HK-2 (cell line): ENCODE results near the gene NUDT12.

ENCODE experiments used
- DNase-seq: peaks from one replicate; pipeline ENCODE4 v3.0.0-alpha.2; 2018; ENCODE audit not compliant: unreplicated experiment

Gene NUDT12

GRCh38 chr5:103541114-103541513 is 21.5 kb downstream of the NUDT12 start:
- DNase-seq, result no peak

- DNase-seq, result no peak
These were observed 22.9 kb downstream of the NUDT12 start for GRCh38 chr5:103539376-103540330.

GRCh38 chr5:103532086-103532734 is 30.4 kb downstream of the NUDT12 start:
- no peak for DNase-seq

- DNase-seq, result no peak
These were observed 36.2 kb downstream of the NUDT12 start for GRCh38 chr5:103526164-103526915.

- DNase-seq, result no peak
These were observed 37.2 kb downstream of the NUDT12 start for GRCh38 chr5:103525361-103525760.

GRCh38 chr5:103523319-103523718 is 39.3 kb downstream of the NUDT12 start:
- no peak for DNase-seq

GRCh38 chr5:103522586-103522985 is 40.0 kb downstream of the NUDT12 start:
- DNase-seq, result no peak

- no peak for DNase-seq
These were observed 43.0 kb downstream of the NUDT12 start for GRCh38 chr5:103519550-103519949.

GRCh38 chr5:103514371-103514770 is 48.2 kb downstream of the NUDT12 start:
- no peak for DNase-seq

GRCh38 chr5:103513701-103514100 is 48.9 kb downstream of the NUDT12 start:
- no peak for DNase-seq

GRCh38 chr5:103512500-103512899 is 50.1 kb downstream of the NUDT12 start:
- no peak for DNase-seq

GRCh38 chr5:103511554-103511885 is 51.1 kb downstream of the NUDT12 start:
- DNase-seq, result no peak

- no peak for DNase-seq
These were observed 51.6 kb downstream of the NUDT12 start for GRCh38 chr5:103510851-103511553.

- no peak for DNase-seq
These were observed 56.8 kb downstream of the NUDT12 start for GRCh38 chr5:103505581-103506305.

GRCh38 chr5:103503066-103503465 is 59.5 kb downstream of the NUDT12 start:
- DNase-seq, result no peak

- no peak for DNase-seq
These were observed 59.9 kb downstream of the NUDT12 start for GRCh38 chr5:103502662-103503061.
